DND-41 (cell line): Measurements from ENCODE around the gene NME7.

Experiments
- EZH2 ChIP-seq: IDR thresholded peaks from 3 replicates; pipeline ENCODE4 v1.6.1; 2012; ENCODE audit warnings: borderline replicate concordance, low read depth, mild to moderate bottlenecking, moderate library complexity, low read length, inconsistent platforms; ENCODE audit not compliant: severe bottlenecking
- TF ChIP-seq, protein P1 (sequence below): IDR thresholded peaks from 2 replicates; pipeline ENCODE4 v1.5.1; 2012; ENCODE audit warnings: borderline replicate concordance, low read length, moderate library complexity, mild to moderate bottlenecking; ENCODE audit not compliant: poor library complexity, severe bottlenecking; ENCODE audit errors: extremely low read depth

DNA sequence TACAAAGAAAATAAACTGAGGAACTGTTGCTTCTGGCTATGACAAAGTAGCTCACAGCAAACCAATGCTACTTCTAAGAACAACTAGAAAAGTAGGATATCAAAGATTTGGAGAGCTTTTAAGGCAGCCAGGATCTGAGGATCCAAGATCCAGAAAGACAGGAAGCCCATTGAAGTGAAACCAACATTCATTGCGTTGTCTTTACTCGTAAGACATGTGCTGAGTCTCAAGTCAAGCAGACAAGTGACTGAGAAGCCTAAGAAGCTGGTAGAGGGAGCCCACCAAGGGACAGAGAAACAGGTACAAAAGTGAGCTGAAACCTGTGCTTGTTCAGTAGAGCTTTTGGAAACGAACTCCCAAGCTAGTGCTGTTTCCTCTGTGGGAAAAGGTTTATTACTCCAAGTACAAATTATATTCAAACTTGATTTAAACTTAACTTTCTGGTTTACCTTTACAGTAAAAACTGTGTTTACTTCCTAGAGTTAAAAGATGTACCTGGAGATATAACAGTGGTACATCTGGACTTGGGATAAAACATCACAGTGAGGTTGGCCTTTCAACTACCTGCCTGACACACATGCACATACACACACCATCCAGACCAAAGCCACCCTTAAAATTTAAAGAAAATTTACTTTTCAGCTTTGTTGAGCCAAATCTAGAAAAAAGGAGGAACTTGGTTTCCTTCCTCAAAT is 41.2 kb downstream of the NME7 start:
- TF ChIP-seq, protein P1, sequence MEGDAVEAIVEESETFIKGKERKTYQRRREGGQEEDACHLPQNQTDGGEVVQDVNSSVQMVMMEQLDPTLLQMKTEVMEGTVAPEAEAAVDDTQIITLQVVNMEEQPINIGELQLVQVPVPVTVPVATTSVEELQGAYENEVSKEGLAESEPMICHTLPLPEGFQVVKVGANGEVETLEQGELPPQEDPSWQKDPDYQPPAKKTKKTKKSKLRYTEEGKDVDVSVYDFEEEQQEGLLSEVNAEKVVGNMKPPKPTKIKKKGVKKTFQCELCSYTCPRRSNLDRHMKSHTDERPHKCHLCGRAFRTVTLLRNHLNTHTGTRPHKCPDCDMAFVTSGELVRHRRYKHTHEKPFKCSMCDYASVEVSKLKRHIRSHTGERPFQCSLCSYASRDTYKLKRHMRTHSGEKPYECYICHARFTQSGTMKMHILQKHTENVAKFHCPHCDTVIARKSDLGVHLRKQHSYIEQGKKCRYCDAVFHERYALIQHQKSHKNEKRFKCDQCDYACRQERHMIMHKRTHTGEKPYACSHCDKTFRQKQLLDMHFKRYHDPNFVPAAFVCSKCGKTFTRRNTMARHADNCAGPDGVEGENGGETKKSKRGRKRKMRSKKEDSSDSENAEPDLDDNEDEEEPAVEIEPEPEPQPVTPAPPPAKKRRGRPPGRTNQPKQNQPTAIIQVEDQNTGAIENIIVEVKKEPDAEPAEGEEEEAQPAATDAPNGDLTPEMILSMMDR: no peak
- no peak for TF ChIP-seq EZH2
